Activated CD4-positive, alpha-beta T cell treated with anti-CD3 and anti-CD28 coated beads, Interleukin-2, amount 50 U/mL, for 4 hours (primary cell): ENCODE measurements around the gene GALNT15.

Experiments used
- DNase-seq, 2 experiments: peaks; one replicate each; pipeline ENCODE4 v3.0.0-alpha.2; 2020

The GALNT15 gene

DNA sequence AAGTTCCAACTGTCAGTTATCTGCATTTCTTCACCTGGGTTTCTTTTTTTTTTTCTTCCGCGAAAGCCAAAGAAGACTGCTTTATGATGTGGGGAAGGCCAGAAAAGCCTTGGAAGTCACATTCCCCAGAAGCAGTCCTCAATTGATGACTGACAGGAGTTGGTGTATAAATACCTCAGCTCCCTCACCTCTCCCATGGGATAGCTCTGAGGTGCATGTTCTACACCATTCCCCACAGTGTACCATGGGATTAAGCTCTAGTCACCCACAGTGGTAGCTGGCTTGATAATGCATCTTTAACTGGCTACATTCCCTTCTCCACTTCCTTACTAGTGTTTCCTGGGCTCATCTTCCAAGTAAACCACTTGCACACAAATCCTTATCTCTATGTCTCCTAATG, 59.8 kb downstream of the GALNT15 start:
- DNase-seq: no peak

DNA sequence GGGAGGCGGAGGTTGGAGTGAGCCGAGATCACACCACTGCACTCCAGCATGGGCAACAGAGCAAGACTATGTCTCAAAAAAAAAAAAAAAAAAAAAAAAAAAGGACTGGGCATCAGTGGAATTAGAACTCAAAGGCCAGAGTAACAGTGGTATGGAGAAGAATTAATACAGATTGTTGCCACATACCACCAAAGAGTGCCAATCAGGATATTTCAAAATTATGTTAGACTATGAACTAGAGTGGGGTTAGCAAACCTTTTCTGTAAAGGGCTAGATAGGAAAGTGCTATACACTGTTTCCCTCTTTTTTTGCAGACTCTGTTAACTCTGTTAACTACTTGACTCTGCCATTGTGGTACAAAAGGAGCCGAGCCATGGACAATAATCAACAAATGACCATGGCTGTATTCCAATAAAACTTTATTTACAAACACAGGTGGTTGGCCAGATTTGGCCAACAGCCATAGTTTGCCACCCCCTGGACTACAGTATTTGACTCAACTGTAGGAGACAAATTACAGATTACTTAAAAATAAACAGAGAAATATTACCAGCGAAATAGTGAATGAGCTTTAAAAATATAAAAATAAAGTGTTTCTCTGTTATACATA, 61.7 kb downstream of the GALNT15 start:
- DNase-seq: no peak

DNA sequence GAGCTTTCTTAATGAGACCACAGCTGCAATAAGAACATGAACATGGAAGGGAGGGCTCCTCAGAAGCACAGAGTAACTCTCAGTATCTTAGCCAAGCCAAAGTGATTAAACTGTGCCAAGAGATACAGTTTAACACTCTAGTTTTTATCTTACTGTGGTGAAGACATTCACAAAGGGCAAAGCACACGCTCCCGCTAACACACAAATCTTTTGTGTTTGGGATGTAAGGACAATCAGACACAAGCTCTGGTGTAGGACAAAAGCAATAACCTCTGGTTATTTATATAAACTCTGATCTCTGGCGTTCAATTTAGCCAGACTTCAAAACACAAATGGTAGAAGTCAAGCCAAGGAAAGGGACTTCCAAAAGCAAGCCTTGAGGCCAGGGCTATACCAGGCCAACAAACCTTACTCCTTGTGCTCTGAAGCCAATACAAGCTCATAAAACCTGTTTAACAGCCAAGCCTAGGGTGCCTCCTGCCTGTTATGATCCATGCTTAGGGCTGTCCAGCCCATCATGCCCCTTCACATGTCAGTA, 62.4 kb downstream of the GALNT15 start:
- DNase-seq: no peak

DNA sequence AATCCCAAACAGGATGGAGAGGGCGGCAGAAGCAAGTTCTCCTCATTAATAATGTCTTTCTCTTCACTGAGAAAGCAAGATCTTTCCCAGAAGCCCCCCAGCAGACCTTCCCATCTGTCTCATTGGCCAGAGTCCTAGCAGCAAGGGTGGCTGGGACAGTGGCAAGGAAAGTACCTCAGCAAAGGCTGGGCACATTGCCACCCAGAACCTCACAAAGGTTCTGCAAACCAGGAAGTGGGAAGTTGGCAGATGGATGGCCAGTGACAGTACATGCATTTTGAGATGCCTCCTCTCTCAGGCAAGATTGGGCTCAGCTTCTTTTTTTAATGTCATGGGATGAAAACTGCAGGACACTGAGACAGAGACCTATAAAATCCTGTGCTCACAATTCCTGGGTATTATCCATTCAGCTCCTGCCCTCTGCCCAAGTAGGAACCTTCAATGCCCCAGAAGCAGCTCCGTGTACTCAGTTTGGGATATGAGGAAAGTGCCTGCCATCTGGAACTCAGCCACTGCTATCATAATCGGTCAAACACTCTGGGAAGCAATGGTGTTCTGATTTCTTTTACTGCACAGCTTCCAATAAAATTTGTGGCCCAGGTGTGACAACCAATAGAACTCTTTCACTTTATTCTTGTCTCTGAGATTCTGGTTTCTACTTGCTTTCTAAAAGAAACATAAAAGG, 64.7 kb downstream of the GALNT15 start:
- no peak for DNase-seq

DNA sequence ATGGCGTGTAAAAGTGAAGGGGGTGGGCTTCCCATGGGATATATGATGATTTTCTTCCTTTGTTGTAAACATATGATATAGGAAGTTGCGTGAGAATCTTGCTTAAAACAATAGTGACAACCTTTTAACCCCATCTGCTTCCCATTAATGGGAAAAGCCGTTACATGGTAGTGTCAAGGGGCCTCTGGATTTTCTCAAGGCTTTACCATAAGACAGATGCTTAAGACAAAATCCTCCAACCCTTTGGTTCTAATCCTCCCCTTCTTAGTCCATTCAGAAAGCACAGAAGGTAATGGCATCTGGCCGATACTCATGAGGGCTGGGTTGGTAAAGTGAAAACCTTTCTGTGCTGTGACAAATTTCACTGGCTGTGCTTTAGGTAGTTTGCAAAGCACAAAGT, 65.3 kb downstream of the GALNT15 start:
- no peak for DNase-seq

DNA sequence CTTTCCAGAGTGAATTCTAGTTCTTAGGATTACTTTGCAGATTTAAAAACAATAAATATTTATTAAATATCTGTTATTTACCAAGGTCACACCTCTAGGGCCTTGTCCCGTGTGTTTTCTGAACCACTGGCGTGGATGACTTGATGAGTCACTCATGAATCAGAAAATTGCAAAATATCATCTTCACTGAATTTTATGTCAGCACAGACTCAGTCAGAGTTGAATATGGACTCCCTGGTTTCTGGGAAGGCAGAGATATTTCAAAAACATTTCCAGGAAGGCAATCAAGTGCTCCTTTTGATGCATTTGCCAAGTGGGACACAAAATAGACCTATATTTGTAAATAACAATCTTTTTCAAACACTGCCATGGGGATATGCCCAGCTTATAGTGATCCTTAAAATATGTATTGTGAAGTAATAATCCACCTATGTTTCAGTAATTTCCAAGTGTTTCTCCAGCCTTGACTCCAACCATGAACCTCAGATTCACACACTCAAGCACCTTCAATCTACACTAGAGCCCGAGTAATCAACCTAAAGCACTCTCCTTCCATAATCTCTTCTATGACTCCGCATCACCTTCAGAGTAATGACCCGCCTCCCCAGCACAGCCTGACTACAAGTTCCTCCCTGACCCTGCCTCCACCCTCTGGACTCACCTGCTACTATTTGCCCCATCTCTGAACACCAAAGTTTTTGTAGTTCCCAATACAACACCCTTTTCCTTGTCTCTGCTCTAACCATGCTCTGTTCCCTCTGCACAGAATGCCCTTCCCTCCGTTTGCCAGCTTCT, 65.9 kb downstream of the GALNT15 start:
- no peak for DNase-seq

DNA sequence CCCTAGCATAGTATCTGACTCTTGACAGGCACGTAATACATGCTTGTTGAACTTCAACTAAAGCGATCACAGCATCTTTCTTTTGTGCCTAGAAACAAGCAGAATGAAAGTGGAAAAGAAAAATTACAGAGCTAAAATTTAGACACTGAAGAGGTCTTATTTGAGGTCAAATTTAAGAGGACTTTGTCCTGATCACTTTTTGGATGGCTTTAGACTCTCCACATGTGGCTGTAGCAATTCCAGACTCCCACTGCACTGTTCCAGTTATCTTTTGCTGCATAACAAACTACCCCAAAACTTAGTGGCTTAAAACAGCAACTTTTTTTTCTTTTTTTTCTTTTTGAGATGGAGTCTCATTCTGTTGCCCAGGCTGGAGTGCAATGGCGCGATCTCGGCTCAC, 66.7 kb downstream of the GALNT15 start:
- DNase-seq: no peak

DNA sequence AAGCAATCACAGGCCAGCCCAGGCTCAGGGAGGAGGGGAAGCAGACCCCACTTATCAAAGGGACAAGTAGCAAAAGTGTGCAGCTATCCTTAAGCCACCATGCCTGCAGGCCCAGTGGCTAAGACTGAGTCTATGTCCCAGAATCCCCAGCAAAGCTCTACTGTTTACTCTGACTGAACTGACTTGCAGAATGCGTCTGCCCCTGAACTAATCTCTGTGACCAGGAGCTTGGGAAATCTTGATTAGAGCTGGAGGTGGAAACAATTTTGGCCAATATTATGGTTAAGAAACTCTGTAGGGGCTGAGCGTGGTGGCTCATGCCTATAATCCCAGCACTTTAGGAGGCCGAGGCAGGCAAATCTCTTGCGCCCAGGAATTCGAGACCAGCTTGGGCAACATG, 67.7 kb downstream of the GALNT15 start:
- no peak for DNase-seq

DNA sequence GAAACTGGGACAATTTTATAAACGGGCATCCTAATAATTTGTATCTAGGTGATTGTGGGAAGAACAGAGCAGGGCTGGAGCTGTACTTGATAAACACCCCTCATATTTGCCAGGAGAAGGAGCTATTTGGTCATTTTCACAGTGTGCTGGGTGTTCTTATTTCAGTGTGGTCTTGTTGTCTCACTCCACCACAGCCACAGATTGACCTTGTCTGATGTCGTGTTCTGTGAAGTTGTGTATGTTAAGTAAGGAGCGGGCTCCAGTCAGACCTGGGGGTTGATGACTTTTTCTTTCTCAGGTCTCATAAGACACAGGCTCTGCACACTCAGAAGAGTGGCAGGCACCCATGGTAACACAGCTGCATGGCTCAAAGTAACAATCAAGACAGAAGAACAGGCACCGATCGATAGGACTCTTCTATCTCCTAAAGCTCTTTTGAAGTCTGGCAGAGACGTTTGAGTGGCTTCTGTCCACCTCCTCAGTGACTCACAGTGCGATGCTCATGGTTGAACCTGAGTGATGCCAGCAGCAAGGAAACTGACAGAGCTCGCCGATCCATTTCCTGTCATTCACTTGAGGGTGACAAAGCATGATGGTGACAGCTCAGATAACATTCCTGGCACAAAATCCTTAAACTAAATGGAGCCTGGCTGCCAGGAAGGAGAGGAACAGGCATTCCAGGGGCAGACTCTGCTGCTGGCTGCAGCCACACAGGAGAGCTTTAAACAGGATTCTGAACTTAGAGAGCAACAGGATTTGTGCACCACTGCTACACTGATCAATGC, 69.4 kb downstream of the GALNT15 start:
- no peak for DNase-seq

DNA sequence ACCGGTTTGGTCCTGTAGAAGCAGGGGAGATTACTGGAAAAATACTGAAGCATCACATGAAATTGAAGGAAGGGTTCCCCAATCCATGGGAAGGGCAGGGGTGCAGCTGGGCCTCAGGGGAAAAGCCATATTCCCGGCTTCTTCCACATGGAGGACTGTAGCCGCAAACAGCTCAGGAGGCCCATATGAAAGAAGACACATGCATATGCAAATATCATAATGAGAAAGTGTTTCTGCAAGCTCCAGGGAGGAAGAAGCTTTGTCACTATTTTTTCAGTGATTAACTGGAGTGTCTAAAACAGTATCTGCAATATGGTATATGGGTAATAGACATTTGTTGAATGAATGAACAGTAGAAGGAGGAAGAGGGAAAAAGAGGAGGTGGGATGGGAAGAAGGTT, 71.1 kb downstream of the GALNT15 start:
- no peak for DNase-seq

DNA sequence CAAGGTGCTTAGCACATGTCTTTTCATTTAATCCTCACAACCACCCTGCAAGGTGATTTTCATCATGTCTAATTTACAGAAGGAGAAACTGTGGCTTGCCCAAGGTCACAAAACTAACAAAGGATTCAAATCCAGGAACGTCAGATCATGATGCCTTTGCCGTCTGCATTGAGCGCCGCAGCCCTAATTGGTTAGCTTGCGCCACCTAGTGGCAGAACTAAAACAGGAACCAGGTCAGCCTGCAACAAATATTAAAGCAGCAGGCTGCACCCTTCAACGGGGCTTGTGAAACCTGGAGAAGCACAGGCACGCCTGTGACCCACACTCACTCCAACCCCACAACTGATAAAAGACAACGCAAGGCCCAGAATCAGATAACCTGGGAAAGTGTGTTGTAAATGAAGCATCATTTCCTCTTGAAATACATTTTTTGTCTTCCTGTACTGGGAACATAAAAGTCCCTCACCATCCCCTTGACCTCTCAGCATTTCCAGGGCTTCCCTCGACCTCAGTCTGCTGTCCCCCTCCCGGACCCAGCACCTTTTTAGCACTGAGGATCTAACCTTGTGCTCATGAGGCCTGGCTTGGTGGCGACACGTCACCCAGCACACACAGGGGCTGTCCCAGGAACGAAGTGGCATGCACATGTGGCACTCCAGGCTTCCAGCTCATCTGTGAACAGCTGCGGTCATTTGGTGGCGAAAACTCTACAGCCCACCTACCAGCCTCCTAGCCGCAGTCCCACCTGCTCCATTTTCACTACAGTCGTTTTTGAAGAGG, 73.0 kb downstream of the GALNT15 start:
- DNase-seq: peak; percentile 65 to 67

DNA sequence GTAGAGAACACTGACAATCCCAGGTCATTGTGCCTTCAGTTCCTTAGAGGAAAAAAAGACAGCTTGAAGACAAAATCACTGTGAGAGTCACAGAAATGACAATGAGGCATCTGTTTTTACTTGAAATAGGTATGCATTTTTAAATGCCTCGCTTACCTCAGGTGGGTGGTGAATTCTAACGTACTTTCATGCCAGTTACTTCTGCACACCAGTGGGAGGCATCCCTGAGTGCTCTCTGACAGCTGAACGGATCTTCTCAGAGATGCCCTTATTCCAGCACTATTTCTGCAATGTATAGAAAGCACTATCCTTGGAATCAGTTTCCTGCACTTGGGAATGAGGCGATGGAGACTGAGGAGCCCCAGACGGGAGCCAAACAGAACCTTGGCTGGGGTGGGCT, 74.1 kb downstream of the GALNT15 start:
- no peak for DNase-seq

DNA sequence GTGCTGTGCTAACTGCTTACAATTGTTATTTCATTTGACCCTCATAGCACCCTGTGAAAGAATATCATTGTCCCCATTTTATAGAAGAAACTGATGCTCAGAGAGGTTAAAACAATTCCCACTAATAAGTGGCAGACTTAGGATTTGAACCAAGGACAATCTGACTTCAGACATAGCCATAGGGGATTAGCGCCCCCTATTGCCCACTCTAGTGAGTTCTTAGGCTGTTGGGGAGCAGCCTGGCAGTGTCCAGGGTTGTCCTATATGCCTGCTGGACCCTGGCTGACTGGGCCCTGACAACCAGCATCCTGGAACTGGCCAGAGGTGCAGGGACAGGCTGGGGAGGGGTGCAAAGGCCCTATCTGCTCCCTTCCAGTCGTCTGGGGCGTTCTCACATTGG, 74.9 kb downstream of the GALNT15 start:
- no peak for DNase-seq

DNA sequence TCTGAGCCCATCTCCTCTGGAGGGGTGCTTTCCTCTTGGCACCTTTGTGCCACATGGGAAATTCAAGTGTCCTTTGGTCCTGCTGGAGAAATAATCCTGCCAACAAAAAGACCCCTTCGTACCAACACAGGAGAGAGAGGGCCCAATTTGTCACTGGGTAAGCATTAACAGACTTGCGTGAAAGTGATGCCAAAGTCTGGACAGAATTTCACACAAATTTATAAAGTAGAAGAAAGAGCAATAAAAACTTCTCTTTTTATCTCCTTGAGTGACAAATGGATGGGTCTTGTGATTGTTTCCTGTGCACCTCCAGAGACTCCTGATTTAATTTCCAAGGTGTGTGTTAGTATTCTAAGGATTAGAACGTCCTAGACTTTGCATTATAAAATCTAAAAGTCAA, 75.4 kb downstream of the GALNT15 start:
- no peak for DNase-seq

DNA sequence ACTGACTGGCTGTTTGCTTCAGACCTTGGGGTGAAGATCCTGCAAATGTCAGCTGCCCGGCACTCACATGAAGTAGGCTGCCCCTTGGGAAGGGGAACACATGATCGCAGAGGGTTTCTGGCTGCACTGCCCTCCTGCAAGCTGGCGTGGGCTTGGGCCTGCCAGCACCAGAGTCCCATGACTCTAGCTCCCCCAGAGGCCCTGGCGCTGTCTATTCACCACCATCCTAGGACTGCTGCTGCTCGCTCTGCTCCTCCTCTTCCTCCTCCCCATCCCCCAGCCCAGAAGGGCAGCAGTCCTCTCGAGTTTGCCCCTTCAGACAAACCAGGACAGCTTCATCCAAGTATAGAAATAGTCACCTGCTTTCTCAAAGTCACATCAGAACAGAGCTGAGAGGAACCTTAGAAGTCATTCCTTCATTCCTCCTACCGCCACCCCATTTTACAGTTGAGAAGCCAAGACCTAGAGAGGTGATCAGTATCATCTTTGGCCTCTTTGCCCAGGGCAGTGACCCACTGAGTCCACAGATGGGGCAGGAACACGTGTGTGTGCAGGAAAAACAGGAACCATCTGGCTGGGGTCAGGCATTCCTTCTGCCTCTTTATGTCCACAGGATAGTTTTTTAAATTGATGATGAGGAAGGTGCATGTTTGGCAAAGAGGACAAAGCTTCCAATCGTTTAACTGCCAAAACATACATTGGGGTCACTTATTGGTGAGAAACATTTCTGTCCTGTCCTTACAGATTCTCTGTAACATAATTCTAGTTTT, 77.0 kb downstream of the GALNT15 start:
- DNase-seq: no peak

DNA sequence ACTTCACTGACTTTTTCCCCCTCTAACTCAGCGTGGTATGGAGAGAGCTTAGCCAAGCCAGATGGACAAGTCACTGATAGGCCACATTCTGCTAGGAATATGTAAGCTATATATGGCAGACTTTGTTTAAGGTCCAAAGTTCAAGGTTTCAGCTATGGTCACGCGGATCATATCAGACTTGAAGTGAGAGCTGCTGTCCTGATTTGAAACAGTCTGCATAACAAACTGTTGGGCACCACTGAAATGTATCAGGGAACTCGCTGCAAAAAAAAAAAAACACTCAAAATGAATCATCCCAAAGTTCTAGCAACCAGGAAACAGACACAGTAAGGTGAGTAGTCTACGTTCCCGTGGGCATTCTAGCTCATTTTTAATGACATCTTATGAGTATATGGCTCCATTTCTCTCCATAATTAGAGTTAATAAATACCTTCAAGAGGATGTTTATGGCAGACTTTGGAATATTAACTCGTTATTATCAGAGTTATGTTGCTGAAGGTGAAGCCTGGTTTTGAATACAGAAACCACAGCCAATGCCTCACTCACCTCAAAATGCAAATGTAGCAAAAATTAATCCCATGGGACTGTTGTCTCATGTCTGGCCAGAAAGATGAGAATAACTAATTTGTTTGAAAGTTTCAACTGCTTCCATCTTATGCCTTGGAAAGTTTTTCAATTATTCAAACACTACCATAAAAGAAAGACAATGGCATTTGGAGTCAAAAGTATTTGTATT, 77.9 kb downstream of the GALNT15 start:
- no peak for DNase-seq

DNA sequence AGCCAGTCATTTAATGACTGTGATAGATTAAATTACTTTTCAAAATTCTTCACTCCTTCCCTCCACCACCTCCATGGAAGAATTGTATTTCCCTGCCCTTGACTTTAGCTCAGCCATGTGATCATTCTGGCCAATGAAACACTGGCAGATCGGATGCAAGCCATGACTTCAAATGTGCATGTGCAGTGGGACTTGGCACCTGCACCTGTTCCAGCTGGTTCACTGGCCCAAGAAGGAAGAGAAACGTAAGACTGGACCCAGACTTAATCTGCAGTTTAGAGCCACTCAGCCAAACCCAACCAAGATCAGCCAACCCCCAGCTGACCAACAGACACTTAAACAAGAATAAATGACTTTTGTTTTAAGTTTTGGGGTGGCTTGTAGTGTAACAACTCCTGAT, 78.5 kb downstream of the GALNT15 start:
- no peak for DNase-seq

DNA sequence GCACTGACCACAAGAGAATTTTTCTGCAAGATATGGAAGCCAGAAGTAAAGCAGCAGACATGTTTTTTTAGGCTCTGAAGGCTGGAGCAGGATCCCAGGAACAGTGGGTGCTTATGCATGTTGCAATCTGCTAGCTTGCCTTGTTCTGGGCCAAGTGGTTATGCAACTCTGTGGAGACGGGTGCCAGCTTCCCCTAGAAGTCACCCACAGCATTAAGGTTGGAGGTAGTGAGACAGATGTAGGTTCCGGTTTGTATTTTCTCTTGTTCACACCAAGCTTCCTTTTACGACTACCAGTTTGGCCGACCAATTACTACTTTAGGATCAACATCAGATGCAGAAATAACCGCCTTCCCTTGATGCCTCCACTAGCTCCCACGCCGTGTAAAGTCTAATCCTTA, 79.1 kb downstream of the GALNT15 start:
- no peak for DNase-seq

DNA sequence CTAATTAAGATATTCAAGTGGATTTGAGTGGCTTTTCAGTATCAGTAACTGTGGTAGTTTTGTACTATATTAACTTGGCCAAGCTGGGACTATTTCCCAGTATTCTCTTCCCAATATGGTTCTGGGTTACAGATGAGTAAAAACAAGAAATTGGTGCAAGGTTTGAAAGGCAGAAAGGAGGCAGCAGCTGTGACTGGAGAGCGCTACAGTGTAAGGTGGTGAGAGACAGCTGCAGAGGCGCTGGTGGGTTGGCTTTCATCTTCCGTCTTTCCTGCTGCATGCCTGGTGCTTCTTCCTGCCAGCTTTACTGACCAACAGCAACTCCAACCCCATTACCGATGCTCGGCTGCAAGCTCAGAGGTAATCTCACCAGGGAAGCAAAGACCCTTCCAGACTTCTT, 80.4 kb downstream of the GALNT15 start:
- no peak for DNase-seq

DNA sequence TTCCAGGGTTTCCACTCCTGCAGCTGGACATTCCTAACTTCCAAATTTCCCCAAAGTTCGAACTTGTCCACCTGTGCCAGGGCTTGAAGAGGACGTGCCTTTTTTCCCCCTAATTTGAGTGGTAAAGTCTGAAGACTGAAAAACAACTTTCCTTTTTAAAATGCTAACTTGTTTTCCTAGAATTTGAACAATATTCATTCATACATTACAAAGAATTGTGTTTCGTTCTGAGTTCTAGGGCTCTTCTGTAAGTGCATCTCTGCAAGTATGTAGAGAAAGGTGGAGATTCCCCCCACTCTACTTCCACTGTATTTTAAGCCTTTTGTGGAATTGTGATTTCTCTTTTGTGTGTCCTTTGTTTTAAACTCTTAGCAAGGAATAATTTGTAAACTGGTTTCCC, 80.8 kb downstream of the GALNT15 start:
- no peak for DNase-seq

DNA sequence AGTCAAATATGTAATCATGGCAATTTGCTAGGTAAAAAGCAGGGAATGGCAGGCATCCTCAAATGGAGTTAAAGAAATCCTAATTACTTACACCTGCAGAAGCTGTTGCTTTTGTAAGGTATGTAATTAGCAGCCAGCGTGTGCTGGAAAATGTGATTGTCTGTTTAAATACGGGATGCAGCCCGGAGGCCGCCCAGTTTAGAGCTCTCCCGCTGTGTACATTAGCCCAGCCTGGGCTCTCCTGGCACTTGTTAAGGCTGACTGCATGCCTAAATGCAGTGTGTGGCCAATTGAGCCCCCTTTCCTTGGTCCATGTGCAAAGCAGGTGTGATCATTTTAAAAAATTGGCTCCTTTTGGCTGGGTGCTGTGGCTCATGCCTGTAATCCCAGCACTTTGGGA, 81.2 kb downstream of the GALNT15 start:
- no peak for DNase-seq
